ENCODE measurements around the gene BFSP2.

Gene BFSP2

GRCh38 chr3:133503409-133503808 lies 103.6 kb downstream of the BFSP2 start:
- Histone ChIP-seq H3K4me2 (no peak overlapping the region), H4K20me1 (ENCODE audit: insufficient read depth) (no peaks in the 10 kb centered on the region), H3K4me1 (ENCODE audit: low read depth, poor library complexity, severe bottlenecking) (peaks cover 42% of the 10 kb centered on the region), H3K9ac (no peak overlapping the region), H3K27ac (no peak overlapping the region), H3K79me2 (ENCODE audit: insufficient read depth, low read depth) (no peaks in the 10 kb centered on the region), H2AFZ (ENCODE audit: low read depth) (no peak overlapping the region), H3K27me3 (ENCODE audit: insufficient read depth, low read depth) (no peaks in the 10 kb centered on the region), H3K36me3 (ENCODE audit: insufficient read depth) (no peaks in the 10 kb centered on the region), H3K4me3 (IDR thresholded peaks at IDR 0.05; ENCODE audit: insufficient read depth, low read depth, low read length) (no peak overlapping the region)
- TF ChIP-seq, protein P1, sequence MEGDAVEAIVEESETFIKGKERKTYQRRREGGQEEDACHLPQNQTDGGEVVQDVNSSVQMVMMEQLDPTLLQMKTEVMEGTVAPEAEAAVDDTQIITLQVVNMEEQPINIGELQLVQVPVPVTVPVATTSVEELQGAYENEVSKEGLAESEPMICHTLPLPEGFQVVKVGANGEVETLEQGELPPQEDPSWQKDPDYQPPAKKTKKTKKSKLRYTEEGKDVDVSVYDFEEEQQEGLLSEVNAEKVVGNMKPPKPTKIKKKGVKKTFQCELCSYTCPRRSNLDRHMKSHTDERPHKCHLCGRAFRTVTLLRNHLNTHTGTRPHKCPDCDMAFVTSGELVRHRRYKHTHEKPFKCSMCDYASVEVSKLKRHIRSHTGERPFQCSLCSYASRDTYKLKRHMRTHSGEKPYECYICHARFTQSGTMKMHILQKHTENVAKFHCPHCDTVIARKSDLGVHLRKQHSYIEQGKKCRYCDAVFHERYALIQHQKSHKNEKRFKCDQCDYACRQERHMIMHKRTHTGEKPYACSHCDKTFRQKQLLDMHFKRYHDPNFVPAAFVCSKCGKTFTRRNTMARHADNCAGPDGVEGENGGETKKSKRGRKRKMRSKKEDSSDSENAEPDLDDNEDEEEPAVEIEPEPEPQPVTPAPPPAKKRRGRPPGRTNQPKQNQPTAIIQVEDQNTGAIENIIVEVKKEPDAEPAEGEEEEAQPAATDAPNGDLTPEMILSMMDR (conservative IDR thresholded peaks at IDR 0.05; ENCODE audit: low read depth, low read length), result no peak

DNA sequence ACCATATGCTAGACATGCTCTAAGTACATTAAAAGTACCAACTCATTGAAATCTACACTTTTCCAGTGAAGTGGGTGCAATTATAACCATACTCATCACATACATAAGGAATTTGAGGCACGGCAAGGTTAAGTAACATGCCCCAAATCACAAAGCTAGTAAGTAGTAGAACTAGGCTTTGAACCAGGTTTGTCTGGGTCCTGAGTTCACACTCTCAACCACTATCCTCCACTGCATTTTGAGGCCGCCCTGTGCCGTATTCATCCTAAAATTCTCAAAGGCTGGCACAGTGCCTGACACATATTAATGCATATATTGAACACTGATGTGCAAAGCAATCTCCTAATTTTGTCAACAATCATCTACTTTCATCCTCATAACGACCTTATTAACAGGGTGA lies 104.9 kb downstream of the BFSP2 start:
- peaks cover 42% of the 10 kb centered on the region for H3K4me1 ChIP-seq (ENCODE audit: low read depth, poor library complexity, severe bottlenecking)
- H3K4me2 ChIP-seq, result peak overlapping the region; percentile 91
- H3K36me3 ChIP-seq (ENCODE audit: insufficient read depth), result no peaks in the 10 kb centered on the region
- H3K27me3 ChIP-seq (ENCODE audit: insufficient read depth, low read depth), result no peaks in the 10 kb centered on the region
- no peak overlapping the region; the same call in 1 of the 2 replicates for H2AFZ ChIP-seq (ENCODE audit: low read depth)
- no peaks in the 10 kb centered on the region for H4K20me1 ChIP-seq (ENCODE audit: insufficient read depth)
- H3K27ac ChIP-seq, result peak overlapping the region; percentile 92; the same call in 1 of the 2 replicates
- H3K79me2 ChIP-seq (ENCODE audit: insufficient read depth, low read depth), result no peaks in the 10 kb centered on the region
- TF ChIP-seq, protein P1 (conservative IDR thresholded peaks at IDR 0.05; ENCODE audit: low read depth, low read length), result no peak
- no peak overlapping the region for H3K9ac ChIP-seq
- no peak overlapping the region for H3K4me3 ChIP-seq (IDR thresholded peaks at IDR 0.05; ENCODE audit: insufficient read depth, low read depth, low read length)

DNA sequence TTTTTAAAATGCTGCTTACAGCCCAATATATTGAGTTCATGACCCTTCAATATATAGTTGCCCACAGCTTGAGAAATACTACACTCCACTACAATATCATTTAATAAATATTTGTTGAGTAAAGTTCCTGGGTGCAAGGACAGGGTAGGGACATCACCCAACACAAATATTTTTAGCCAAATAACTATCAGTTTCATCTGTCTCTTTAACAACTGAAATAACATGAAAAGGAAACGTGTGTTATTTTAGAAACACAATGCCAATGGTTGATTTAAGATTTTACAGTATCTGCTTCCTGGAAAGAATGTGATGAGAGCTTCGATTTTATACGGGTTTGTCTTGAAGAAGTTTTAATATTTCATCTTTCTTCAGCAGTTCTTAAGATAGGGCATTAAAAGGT lies 106.0 kb downstream of the BFSP2 start:
- Histone ChIP-seq H4K20me1 (ENCODE audit: insufficient read depth) (no peaks in the 10 kb centered on the region), H3K36me3 (ENCODE audit: insufficient read depth) (no peaks in the 10 kb centered on the region), H3K4me3 (IDR thresholded peaks at IDR 0.05; ENCODE audit: insufficient read depth, low read depth, low read length) (peak overlapping the region; percentile 97), H2AFZ (ENCODE audit: low read depth) (peak overlapping the region; percentile 61), H3K27ac (peak overlapping the region; percentile 92), H3K27me3 (ENCODE audit: insufficient read depth, low read depth) (no peaks in the 10 kb centered on the region), H3K4me1 (ENCODE audit: low read depth, poor library complexity, severe bottlenecking) (peaks cover 42% of the 10 kb centered on the region), H3K9ac (peak overlapping the region; percentile 78), H3K79me2 (ENCODE audit: insufficient read depth, low read depth) (no peaks in the 10 kb centered on the region), H3K4me2 (peak overlapping the region; percentile 91)
- TF ChIP-seq, protein P1 (conservative IDR thresholded peaks at IDR 0.05; ENCODE audit: low read depth, low read length), result no peak

DNA sequence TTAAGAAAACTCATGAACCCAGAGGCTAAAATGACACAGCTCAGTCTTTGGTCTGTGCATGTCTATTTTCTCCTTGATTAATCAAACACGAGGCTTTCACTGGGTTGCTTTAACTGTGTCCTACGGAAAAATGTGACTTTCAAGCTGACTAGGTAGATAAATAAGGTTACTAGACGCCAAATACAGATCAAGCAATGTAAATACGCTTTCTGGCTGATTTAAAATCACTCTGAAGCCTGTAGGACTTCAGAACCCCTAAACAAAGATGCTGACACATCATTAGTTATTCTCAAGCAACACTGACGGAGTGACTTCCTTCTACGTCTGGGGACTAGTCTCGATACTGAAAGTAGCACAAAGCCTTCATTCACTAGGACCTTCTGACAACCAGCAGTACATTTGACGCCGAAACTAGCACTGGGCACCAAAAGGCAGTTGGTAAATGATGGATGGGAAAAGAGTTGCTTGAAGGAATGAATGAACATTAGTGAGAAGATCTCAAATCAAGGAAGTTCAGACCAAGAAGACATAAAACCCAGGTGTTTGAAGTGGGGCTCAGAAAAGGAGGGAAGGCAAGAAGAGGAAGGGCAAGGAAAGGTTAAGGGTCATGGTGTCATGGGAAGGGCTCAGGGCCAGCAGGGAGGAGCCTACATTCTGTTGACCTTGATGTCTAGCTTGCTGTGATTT lies 106.5 kb downstream of the BFSP2 start:
- Histone ChIP-seq H3K4me2 (peak overlapping the region; percentile 91), H4K20me1 (ENCODE audit: insufficient read depth) (no peaks in the 10 kb centered on the region)

More for the DNA sequence above, 106.5 kb downstream of the BFSP2 start:
- Histone ChIP-seq H3K4me1 (ENCODE audit: low read depth, poor library complexity, severe bottlenecking) (peaks cover 45% of the 10 kb centered on the region), H3K27ac (peak overlapping the region; percentile 92), H3K9ac (peak overlapping the region; percentile 78), H2AFZ (ENCODE audit: low read depth) (peak overlapping the region; percentile 61), H3K4me3 (IDR thresholded peaks at IDR 0.05; ENCODE audit: insufficient read depth, low read depth, low read length) (peak overlapping the region; percentile 97), H3K27me3 (ENCODE audit: insufficient read depth, low read depth) (no peaks in the 10 kb centered on the region), H3K79me2 (ENCODE audit: insufficient read depth, low read depth) (no peaks in the 10 kb centered on the region), H3K36me3 (ENCODE audit: insufficient read depth) (no peaks in the 10 kb centered on the region)
- TF ChIP-seq, protein P1 (conservative IDR thresholded peaks at IDR 0.05; ENCODE audit: low read depth, low read length), result no peak

Data from KMS-11 (cell line).